Measurements from ENCODE around the gene NAALADL1.
A peak's percentile ranks its signal among the peaks of the same experiment; 100 is the strongest.

Gene NAALADL1

GRCh38 chr11:65096926-65097325 is 38.6 kb upstream of the NAALADL1 start:
- H3K36me3 ChIP-seq, result peaks cover 6 to 49% (median 30%) of the 10 kb centered on the region in 11 experiments; a peak in 16 of 22 replicates
- no peak for TF ChIP-seq Cebpa-rat (IDR thresholded peaks at IDR 0.05)

GRCh38 chr11:65095974-65096806 is 37.8 kb upstream of the NAALADL1 start, which contains the start of gene VPS51:
VPS51 (plus strand) TSS chr11:65096214; CDS start chr11:65096251, 37 bp downstream.
- Histone ChIP-seq H3K27me3 (no peaks in the 10 kb centered on the region), H3K4me2 (peak within 1 kb of the TSS; percentile 82 to 97 (median 90)), H3K9ac (peak within 1 kb of the TSS; percentile 86 to 94 (median 90)), H3K27ac (peak within 1 kb of the TSS; percentile 81 to 93 (median 87)), H3K9me3 (replicated peaks in 1 of 11) (no peaks in the 10 kb centered on the region), H3K36me3 (peaks cover 6 to 42% (median 25%) of the 10 kb centered on the region in 11 experiments; a peak in 16 of 22 replicates), H3K4me1 (peaks cover 8 to 21% (median 13%) of the 10 kb centered on the region in 10 experiments), H3K4me3 (peak within 1 kb of the TSS; percentile 68 to 88 (median 78)), H4K20me1 (peaks cover 0 to 39% (median 4%) of the 10 kb centered on the region in 11 experiments; a peak in 7 of 22 replicates)
- no peak for TF ChIP-seq Cebpa-rat (IDR thresholded peaks at IDR 0.05)

More at GRCh38 chr11:65096926-65097325, 38.6 kb upstream of the NAALADL1 start:
- Histone ChIP-seq H3K27ac (peak overlapping the region in 4 of 11 experiments; percentile 31 to 47 (median 36); a peak in 6 of 22 replicates), H3K9me3 (replicated peaks in 1 of 11) (no peaks in the 10 kb centered on the region), H3K4me3 (peak overlapping the region; percentile 68 to 88 (median 78); a peak in 19 of 20 replicates), H3K9ac (peak overlapping the region; percentile 70 to 94 (median 90); a peak in 21 of 22 replicates), H3K4me1 (peaks cover 8 to 21% (median 13%) of the 10 kb centered on the region in 10 experiments), H3K4me2 (peak overlapping the region; percentile 82 to 97 (median 90)), H4K20me1 (peaks cover 0 to 46% (median 7%) of the 10 kb centered on the region in 11 experiments; a peak in 7 of 22 replicates), H3K27me3 (no peaks in the 10 kb centered on the region)

GRCh38 chr11:65095427-65095826 is 37.1 kb upstream of the NAALADL1 start:
- Histone ChIP-seq H3K36me3 (peaks cover 8 to 36% (median 19%) of the 10 kb centered on the region in 11 experiments; a peak in 16 of 22 replicates), H3K9ac (peak overlapping the region; percentile 86 to 94 (median 90); a peak in 18 of 22 replicates), H3K4me1 (peaks cover 8 to 21% (median 15%) of the 10 kb centered on the region in 10 experiments), H3K4me3 (peak overlapping the region in 7 of 10 experiments; percentile 73 to 88 (median 79); a peak in 9 of 20 replicates), H3K4me2 (peak overlapping the region; percentile 82 to 97 (median 90); a peak in 21 of 22 replicates), H4K20me1 (peaks cover 0 to 32% (median 0%) of the 10 kb centered on the region in 11 experiments; a peak in 4 of 22 replicates), H3K27me3 (no peaks in the 10 kb centered on the region), H3K27ac (peak overlapping the region; percentile 81 to 93 (median 87); a peak in 20 of 22 replicates), H3K9me3 (replicated peaks in 1 of 11) (no peaks in the 10 kb centered on the region)
- TF ChIP-seq Cebpa-rat (IDR thresholded peaks at IDR 0.05), result no peak

- peaks cover 0 to 7% (median 0%) of the 10 kb centered on the region in 11 experiments; a peak in 2 of 22 replicates for H4K20me1 ChIP-seq
- H3K9me3 ChIP-seq (replicated peaks in 1 of 11), result no peaks in the 10 kb centered on the region
- peak overlapping the region in 2 of 11 experiments; percentile 21 to 23; a peak in 1 of 22 replicates for H3K4me2 ChIP-seq
- H3K4me3 ChIP-seq, result no peak overlapping the region
- peak overlapping the region in 4 of 11 experiments; percentile 0 to 37 (median 26); a peak in 3 of 22 replicates for H3K9ac ChIP-seq
- no peak overlapping the region for H3K27ac ChIP-seq
- no peaks in the 10 kb centered on the region for H3K27me3 ChIP-seq
- peaks cover 40 to 50% (median 44%) of the 10 kb centered on the region in 11 experiments for H3K36me3 ChIP-seq
- no peak for TF ChIP-seq Cebpa-rat (IDR thresholded peaks at IDR 0.05)
- peaks cover under 1 to 12% (median 6%) of the 10 kb centered on the region in 10 experiments; a peak in 17 of 20 replicates for H3K4me1 ChIP-seq
These were observed 32.3 kb upstream of the NAALADL1 start for GRCh38 chr11:65090628-65091027.

- H3K9ac ChIP-seq, result no peak overlapping the region; a peak in 1 of 22 replicates
- no peaks in the 10 kb centered on the region for H3K27me3 ChIP-seq
- H3K4me2 ChIP-seq, result no peak overlapping the region
- H4K20me1 ChIP-seq, result peaks cover 0 to 7% (median 0%) of the 10 kb centered on the region in 11 experiments; a peak in 3 of 22 replicates
- no peaks in the 10 kb centered on the region for H3K9me3 ChIP-seq (replicated peaks in 1 of 11)
- H3K36me3 ChIP-seq, result peaks cover 43 to 57% (median 49%) of the 10 kb centered on the region in 11 experiments
- H3K27ac ChIP-seq, result no peak overlapping the region
- peaks cover 10 to 20% (median 14%) of the 10 kb centered on the region in 10 experiments for H3K4me1 ChIP-seq
- no peak for TF ChIP-seq Cebpa-rat (IDR thresholded peaks at IDR 0.05)
- no peak overlapping the region for H3K4me3 ChIP-seq
These were observed 31.3 kb upstream of the NAALADL1 start for GRCh38 chr11:65089621-65090020.

GRCh38 chr11:65087827-65088226 is 29.5 kb upstream of the NAALADL1 start:
- no peaks in the 10 kb centered on the region for H3K27me3 ChIP-seq
- no peak for TF ChIP-seq Cebpa-rat (IDR thresholded peaks at IDR 0.05)
- H3K4me3 ChIP-seq, result no peak overlapping the region
- H3K4me1 ChIP-seq, result peaks cover 19 to 29% (median 23%) of the 10 kb centered on the region in 10 experiments
- no peak overlapping the region for H3K9ac ChIP-seq
- no peaks in the 10 kb centered on the region for H3K9me3 ChIP-seq (replicated peaks in 1 of 11)
- peaks cover 0 to 7% (median 0%) of the 10 kb centered on the region in 11 experiments; a peak in 3 of 22 replicates for H4K20me1 ChIP-seq
- no peak overlapping the region for H3K4me2 ChIP-seq
- H3K36me3 ChIP-seq, result peaks cover 43 to 57% (median 49%) of the 10 kb centered on the region in 11 experiments
- no peak overlapping the region for H3K27ac ChIP-seq

- TF ChIP-seq Cebpa-rat (IDR thresholded peaks at IDR 0.05), result no peak
- Histone ChIP-seq H3K4me1 (peaks cover 25 to 36% (median 29%) of the 10 kb centered on the region in 10 experiments), H3K27ac (no peak overlapping the region), H3K36me3 (peaks cover 47 to 60% (median 50%) of the 10 kb centered on the region in 11 experiments), H3K4me2 (no peak overlapping the region), H3K27me3 (no peaks in the 10 kb centered on the region), H4K20me1 (peaks cover 0 to 7% (median 0%) of the 10 kb centered on the region in 11 experiments; a peak in 3 of 22 replicates), H3K4me3 (no peak overlapping the region), H3K9me3 (replicated peaks in 1 of 11) (no peaks in the 10 kb centered on the region), H3K9ac (no peak overlapping the region)
These were observed 28.9 kb upstream of the NAALADL1 start for GRCh38 chr11:65087216-65087615.

GRCh38 chr11:65086809-65087208 is 28.5 kb upstream of the NAALADL1 start:
- Histone ChIP-seq H3K4me3 (no peak overlapping the region), H3K27me3 (no peaks in the 10 kb centered on the region), H3K4me2 (no peak overlapping the region), H4K20me1 (peaks cover 0 to 7% (median 0%) of the 10 kb centered on the region in 11 experiments; a peak in 5 of 22 replicates), H3K9ac (peak overlapping the region in 1 of 11 experiments; percentile 19; a peak in 1 of 22 replicates), H3K27ac (no peak overlapping the region), H3K4me1 (peaks cover 29 to 40% (median 33%) of the 10 kb centered on the region in 10 experiments), H3K9me3 (replicated peaks in 1 of 11) (no peaks in the 10 kb centered on the region), H3K36me3 (peaks cover 47 to 64% (median 54%) of the 10 kb centered on the region in 11 experiments)
- no peak for TF ChIP-seq Cebpa-rat (IDR thresholded peaks at IDR 0.05)
